Fibroblast of the aortic adventitia (primary cell): ENCODE data around the gene PBRM1. TPM values are rescaled to one million over a fixed set of nuclear protein-coding genes. Genes with fewer than 3 reads are reported as not detected.

Experiments
- DNase-seq: peaks from one replicate; pipeline ENCODE4 v3.0.0-alpha.2; 2010; ENCODE audit warnings: low read depth
- H3K4me3 ChIP-seq: 2 replicates; pipeline ENCODE4 v1.5.1; 2011; ENCODE audit warnings: low read depth, mild to moderate bottlenecking, control low read depth, low read length, moderate library complexity
- total RNA-seq: library from RNA; depleted of rRNA; stranded (reverse); fragments of >200 nt; gene quantifications from 2 replicates; pipeline ENCODE4 v1.2.3, GENCODE V29; 2012; ENCODE audit warnings: low replicate concordance
- TF ChIP-seq, protein P1 (sequence below): IDR thresholded peaks from 2 replicates; pipeline ENCODE4 v1.5.1; 2011; ENCODE audit warnings: mild to moderate bottlenecking, low read length, control low read depth, inconsistent platforms; ENCODE audit not compliant: insufficient read depth

The PBRM1 gene
- total RNA-seq, 1 donor: 115 TPM

DNA sequence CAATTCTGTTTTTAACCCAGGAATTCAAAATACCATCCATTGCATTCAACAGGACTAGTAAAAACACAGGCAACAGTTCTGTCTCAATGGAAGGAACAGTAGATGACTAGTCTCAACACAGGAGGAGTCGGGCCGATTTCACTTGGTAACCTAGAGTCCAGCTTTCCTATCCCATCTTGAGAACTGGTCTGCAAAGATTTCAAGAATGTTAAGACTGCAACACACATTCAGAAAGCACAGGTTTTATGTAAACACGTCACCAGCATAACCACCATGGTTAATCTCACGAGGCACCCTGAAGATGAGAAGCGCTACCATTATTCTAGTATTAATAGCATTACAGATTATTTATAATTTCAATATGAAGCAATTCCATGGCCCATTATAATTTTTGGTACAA is 127.3 kb downstream of the PBRM1 start:
- no peak for DNase-seq
- TF ChIP-seq, protein P1, sequence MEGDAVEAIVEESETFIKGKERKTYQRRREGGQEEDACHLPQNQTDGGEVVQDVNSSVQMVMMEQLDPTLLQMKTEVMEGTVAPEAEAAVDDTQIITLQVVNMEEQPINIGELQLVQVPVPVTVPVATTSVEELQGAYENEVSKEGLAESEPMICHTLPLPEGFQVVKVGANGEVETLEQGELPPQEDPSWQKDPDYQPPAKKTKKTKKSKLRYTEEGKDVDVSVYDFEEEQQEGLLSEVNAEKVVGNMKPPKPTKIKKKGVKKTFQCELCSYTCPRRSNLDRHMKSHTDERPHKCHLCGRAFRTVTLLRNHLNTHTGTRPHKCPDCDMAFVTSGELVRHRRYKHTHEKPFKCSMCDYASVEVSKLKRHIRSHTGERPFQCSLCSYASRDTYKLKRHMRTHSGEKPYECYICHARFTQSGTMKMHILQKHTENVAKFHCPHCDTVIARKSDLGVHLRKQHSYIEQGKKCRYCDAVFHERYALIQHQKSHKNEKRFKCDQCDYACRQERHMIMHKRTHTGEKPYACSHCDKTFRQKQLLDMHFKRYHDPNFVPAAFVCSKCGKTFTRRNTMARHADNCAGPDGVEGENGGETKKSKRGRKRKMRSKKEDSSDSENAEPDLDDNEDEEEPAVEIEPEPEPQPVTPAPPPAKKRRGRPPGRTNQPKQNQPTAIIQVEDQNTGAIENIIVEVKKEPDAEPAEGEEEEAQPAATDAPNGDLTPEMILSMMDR: no peak
- H3K4me3 ChIP-seq: no peak overlapping the region

DNA sequence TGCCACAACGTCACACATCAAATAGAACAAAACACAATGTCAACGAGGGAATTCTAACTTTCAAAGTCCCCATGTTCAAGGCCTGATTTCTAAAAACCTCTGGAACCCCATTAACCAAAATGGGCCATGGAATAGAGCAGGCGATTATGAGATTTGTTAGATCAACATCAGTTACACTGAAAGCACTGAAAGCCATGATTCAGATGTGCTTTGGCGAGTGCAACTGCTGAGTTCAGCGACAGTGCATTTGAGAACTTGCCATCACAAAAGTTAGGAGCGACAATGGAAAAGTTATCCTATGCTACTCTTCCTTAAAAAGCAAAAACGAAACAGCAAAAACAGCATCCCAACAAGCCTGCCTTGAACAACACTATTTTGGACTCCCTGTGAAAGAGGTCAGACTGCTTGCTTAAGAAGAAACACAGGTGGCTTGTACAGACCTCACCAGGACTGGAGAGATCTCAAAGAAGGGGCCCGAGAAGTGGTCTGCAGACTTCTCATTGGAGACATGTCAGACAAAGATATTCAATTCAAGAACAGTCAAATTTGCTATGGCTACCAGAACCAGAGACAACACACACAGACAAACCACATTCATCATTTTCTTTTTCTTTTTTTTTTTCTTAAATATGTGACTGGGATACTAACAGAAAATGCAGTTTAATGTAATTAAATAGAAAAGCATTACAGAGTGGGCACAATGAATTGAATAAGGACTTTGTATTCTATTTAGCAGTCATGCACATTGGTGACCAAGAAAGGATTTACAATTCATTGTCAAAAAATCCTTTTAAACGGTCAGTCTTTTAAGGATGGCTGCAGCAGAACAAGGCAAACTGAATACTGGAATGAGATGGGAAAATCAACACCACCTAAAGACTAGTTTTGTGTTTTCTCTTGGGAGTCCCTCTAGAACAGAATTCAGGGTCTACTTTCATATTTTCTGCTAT is 128.4 kb downstream of the PBRM1 start:
- no peak for DNase-seq
- TF ChIP-seq, protein P1: no peak
- no peak overlapping the region for H3K4me3 ChIP-seq

DNA sequence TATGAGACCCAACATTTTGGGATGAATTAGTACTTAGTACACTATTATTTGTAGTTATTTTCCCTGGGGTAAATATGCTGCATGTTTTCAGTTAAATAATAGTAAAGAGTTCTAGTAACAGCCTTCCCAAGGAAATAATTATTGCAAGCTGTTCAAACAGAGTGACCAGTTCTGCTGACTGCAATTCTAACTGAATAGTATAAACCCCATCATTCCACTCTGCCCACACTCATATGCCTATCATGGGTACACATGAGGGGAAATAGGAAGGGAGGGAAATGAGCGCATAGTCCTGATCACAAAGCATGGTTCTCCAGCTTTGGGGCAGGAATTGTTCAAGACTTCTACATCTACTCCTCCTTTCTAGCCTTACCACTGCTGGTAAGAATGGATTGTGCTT is 130.7 kb downstream of the PBRM1 start:
- H3K4me3 ChIP-seq: no peak overlapping the region
- DNase-seq: no peak
- TF ChIP-seq, protein P1: no peak

DNA sequence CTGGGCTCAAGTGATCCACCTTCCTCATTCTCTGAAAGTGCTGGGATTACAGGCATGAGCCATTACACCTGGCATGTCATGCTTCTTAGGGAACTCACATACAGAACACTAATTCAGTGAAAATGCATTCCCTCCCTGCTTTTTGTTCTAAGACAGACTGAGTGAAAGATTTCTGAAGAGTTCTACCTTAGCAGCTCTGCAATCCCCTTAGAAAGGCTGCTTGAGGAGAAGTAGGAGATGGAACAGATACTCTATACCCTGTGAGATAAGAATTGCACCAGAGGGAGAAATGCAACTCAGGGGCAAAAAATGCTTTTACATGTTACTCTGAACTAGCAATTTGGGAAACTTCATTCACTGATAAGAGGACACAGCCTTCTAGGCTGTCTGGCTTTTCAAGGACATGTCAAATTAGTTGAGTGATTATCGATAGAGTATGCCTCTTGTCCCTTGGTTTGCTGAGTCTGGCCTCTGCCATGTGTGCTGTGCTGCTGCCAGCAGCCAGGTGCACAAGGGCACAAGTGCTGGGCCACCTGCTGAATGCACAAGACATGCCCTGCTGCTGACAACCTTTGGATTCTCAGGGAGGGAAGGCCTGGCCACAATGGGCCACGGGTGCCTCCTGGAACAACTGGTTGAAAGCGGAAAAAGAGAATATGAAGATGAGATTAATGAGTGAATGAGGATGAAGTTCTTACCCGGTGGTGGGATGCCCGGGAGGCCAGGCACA is 131.5 kb downstream of the PBRM1 start:
- TF ChIP-seq, protein P1: no peak
- H3K4me3 ChIP-seq: no peak overlapping the region
- no peak for DNase-seq

DNA sequence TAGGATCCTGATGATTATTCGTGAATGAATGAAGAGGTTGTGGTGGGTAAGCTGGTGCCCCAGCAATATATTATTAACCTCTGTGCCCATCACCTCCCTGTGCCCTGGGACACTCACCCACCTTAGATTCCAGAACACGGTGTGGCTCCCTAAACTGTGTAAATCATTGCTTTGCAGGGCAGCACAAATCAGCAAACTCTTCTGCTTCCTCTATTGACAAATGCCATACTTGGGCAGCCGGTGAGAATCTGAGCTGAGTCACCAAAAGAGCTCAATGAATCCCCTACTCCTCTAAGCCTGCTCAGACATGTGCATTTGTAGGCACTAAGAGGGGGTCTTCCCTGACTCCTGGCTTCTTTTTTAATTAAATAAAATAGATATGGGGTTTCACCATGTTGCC is 133.6 kb downstream of the PBRM1 start:
- TF ChIP-seq, protein P1: no peak
- no peak for DNase-seq
- no peak overlapping the region for H3K4me3 ChIP-seq

DNA sequence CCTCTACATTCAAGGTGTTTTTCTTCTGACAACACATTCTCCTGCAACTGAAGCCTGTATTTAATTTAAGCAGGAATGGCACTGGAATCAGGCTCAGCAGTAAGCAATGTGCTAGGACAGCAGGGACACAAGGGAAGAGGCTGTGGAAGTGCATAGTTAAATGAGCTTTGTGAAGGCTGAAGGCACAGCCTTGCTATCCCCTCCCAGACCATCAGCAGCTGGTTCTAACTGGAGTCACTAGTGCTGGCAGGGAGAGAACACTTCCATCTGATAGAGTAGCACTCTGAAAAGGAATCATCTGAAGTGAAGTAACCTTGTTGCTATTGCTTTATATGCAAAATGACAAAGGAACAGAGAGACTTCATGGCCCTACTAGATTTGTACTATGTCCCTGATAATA is 134.6 kb downstream of the PBRM1 start:
- TF ChIP-seq, protein P1: no peak
- DNase-seq: no peak

More for the DNA sequence above, 134.6 kb downstream of the PBRM1 start:
- H3K4me3 ChIP-seq: no peak overlapping the region
